ENCODE results near the gene BAHCC1. TPM values are rescaled to one million over a fixed set of nuclear protein-coding genes. Genes with fewer than 3 reads are reported as not detected.

The BAHCC1 gene
- total RNA-seq, 1 donor from 2014 or later = 3.4 TPM

- no peak overlapping the region for H3K27ac Mint-ChIP-seq
- DNase-seq (ENCODE audit: low spot score) = no peak
- peaks cover 8% of the 10 kb centered on the region for H3K36me3 Mint-ChIP-seq
- H3K4me1 ChIP-seq = peaks cover 11% of the 10 kb centered on the region
- H3K9me3 Mint-ChIP-seq = peaks cover 3% of the 10 kb centered on the region
- no peaks in the 10 kb centered on the region for H3F3A ChIP-seq (ENCODE audit: low read depth)
- no peak overlapping the region for H3K4me3 ChIP-seq
- H3K4me1 Mint-ChIP-seq = peaks cover 4% of the 10 kb centered on the region
- TF ChIP-seq CTCF (IDR thresholded peaks at IDR 0.05) (no peak), EZH2 (IDR thresholded peaks at IDR 0.05) (no peak), EZH2phosphoT487 (IDR thresholded peaks at IDR 0.05) (no peak)
- H3K9ac ChIP-seq = no peak overlapping the region
- peak overlapping the region; percentile 66 for H3K4me2 ChIP-seq
- H3K27ac ChIP-seq = no peak overlapping the region
- H3K27me3 Mint-ChIP-seq (ENCODE audit: insufficient read depth, low read depth) = peaks cover 8% of the 10 kb centered on the region
- no peak overlapping the region for H2AFZ ChIP-seq (replicated peaks)
- H3K36me3 ChIP-seq = no peaks in the 10 kb centered on the region
- H3K79me2 ChIP-seq (ENCODE audit: low read depth) = no peaks in the 10 kb centered on the region
- H3K9me3 ChIP-seq (ENCODE audit: low read depth) = no peaks in the 10 kb centered on the region
- H3K4me3 Mint-ChIP-seq = no peak overlapping the region
- H3K27me3 ChIP-seq = no peaks in the 10 kb centered on the region
- H4K20me1 ChIP-seq (ENCODE audit: low read depth) = no peaks in the 10 kb centered on the region
Observed at GRCh38 chr17:81456798-81457197, 61.5 kb downstream of the BAHCC1 start.

- no peak overlapping the region for H3K9ac ChIP-seq
- H3K27me3 Mint-ChIP-seq (ENCODE audit: insufficient read depth, low read depth) = peaks cover 8% of the 10 kb centered on the region
- H3K4me3 ChIP-seq = no peak overlapping the region
- peaks cover 8% of the 10 kb centered on the region for H3K36me3 Mint-ChIP-seq
- DNase-seq (ENCODE audit: low spot score) = no peak
- H4K20me1 ChIP-seq (ENCODE audit: low read depth) = no peaks in the 10 kb centered on the region
- H3K79me2 ChIP-seq (ENCODE audit: low read depth) = no peaks in the 10 kb centered on the region
- peaks cover 11% of the 10 kb centered on the region for H3K4me1 ChIP-seq
- no peaks in the 10 kb centered on the region for H3K36me3 ChIP-seq
- no peaks in the 10 kb centered on the region for H3K9me3 ChIP-seq (ENCODE audit: low read depth)
- H2AFZ ChIP-seq (replicated peaks) = no peak overlapping the region
- H3K27ac Mint-ChIP-seq = no peak overlapping the region
- H3K9me3 Mint-ChIP-seq = peaks cover 3% of the 10 kb centered on the region
- no peaks in the 10 kb centered on the region for H3K27me3 ChIP-seq
- no peak for TF ChIP-seq CTCF (IDR thresholded peaks at IDR 0.05)
- no peak for TF ChIP-seq EZH2phosphoT487 (IDR thresholded peaks at IDR 0.05)
- no peak for TF ChIP-seq EZH2 (IDR thresholded peaks at IDR 0.05)
- H3K4me2 ChIP-seq = peak overlapping the region; percentile 66
- no peak overlapping the region for H3K4me3 Mint-ChIP-seq
- H3K27ac ChIP-seq = no peak overlapping the region
- H3K4me1 Mint-ChIP-seq = peaks cover 4% of the 10 kb centered on the region
- no peaks in the 10 kb centered on the region for H3F3A ChIP-seq (ENCODE audit: low read depth)
Observed at GRCh38 chr17:81457401-81457800, 62.1 kb downstream of the BAHCC1 start.

- Mint-ChIP-seq H3K27ac (no peak overlapping the region), H3K4me3 (no peak overlapping the region), H3K27me3 (ENCODE audit: insufficient read depth, low read depth) (peaks cover 8% of the 10 kb centered on the region), H3K4me1 (peaks cover 3% of the 10 kb centered on the region), H3K36me3 (peaks cover 8% of the 10 kb centered on the region), H3K9me3 (peaks cover 3% of the 10 kb centered on the region)
- H4K20me1 ChIP-seq (ENCODE audit: low read depth) = no peaks in the 10 kb centered on the region
- H3K4me3 ChIP-seq = no peak overlapping the region
- H3K4me2 ChIP-seq = no peak overlapping the region
- H2AFZ ChIP-seq (replicated peaks) = no peak overlapping the region
- H3K27ac ChIP-seq = no peak overlapping the region
- no peaks in the 10 kb centered on the region for H3K36me3 ChIP-seq
- DNase-seq (ENCODE audit: low spot score) = no peak
- H3K9ac ChIP-seq = no peak overlapping the region
- no peaks in the 10 kb centered on the region for H3F3A ChIP-seq (ENCODE audit: low read depth)
- H3K4me1 ChIP-seq = peaks cover 11% of the 10 kb centered on the region
- H3K79me2 ChIP-seq (ENCODE audit: low read depth) = no peaks in the 10 kb centered on the region
- no peaks in the 10 kb centered on the region for H3K9me3 ChIP-seq (ENCODE audit: low read depth)
- no peaks in the 10 kb centered on the region for H3K27me3 ChIP-seq
- TF ChIP-seq CTCF (IDR thresholded peaks at IDR 0.05) = no peak
- TF ChIP-seq EZH2phosphoT487 (IDR thresholded peaks at IDR 0.05) = no peak
- TF ChIP-seq EZH2 (IDR thresholded peaks at IDR 0.05) = no peak
Observed at GRCh38 chr17:81457917-81458555, 62.8 kb downstream of the BAHCC1 start.

Measured in neural progenitor cell (in vitro differentiated cells).